Endothelial cell of umbilical vein (primary cell): Measurements from ENCODE around the gene TMEM175. TPM values are rescaled to one million over a fixed set of nuclear protein-coding genes. Genes with fewer than 3 reads are reported as not detected.

ENCODE experiments used
- BruUV-seq: library from RNA; stranded (reverse); fragments of 400-500 nt; replicated peaks from 2 replicates; lab custom pipeline; 2021; lab: Mats Ljungman, UMichigan
- CTCF ChIA-PET: fragments of 300-600, 350-600 bp; sonication (Branson Sonifier 250); formaldehyde crosslinking; loops from one replicate; lab custom pipeline; 2021; ENCODE audit warnings: antibody characterized with exemption, inconsistent platforms; lab: Charles Lee
- POLR2A ChIA-PET: fragments of 300-600, 350-600 bp; sonication (Branson Sonifier 250); formaldehyde crosslinking; loops from one replicate; lab custom pipeline; 2021; ENCODE audit warnings: antibody characterized with exemption, inconsistent platforms; lab: Charles Lee
- DNase-seq: peaks from one replicate; pipeline ENCODE4 v3.0.0-alpha.2; 2011; ENCODE audit warnings: low read depth, low spot score
- FAIRE-seq: peaks from 2 replicates; lab custom pipeline; 2011; peaks lifted over from hg19 to GRCh38; lab: Jason Lieb, UNC
- H2AFZ ChIP-seq: 2 replicates; pipeline ENCODE4 v1.6.0; 2012; ENCODE audit warnings: low read depth, low read length, control low read depth, inconsistent platforms
- H3K27ac ChIP-seq: 2 replicates; pipeline ENCODE4 v1.5.1; 2011; ENCODE audit warnings: low read depth, mild to moderate bottlenecking, control low read depth, low read length, moderate library complexity; ENCODE audit not compliant: insufficient read depth
- H3K27me3 ChIP-seq, 2 experiments: 2 replicates each; pipeline versions ENCODE4 v1.6.0 to v1.6.1; 2011; ENCODE audit warnings: low read length in 2 of 2, mixed read lengths in 1 of 2; ENCODE audit not compliant: control insufficient read depth in 2 of 2, insufficient read depth in 2 of 2
- H3K36me3 ChIP-seq, 2 experiments: 2 replicates in 1 of 2; 3 replicates in 1 of 2; pipeline ENCODE4 v1.5.1; 2011; ENCODE audit warnings: low read length in 2 of 2, mild to moderate bottlenecking in 1 of 2, moderate library complexity in 1 of 2; ENCODE audit not compliant: control insufficient read depth in 2 of 2, insufficient read depth in 2 of 2; ENCODE audit errors: extremely low read depth in 1 of 2
- H3K4me1 ChIP-seq: 3 replicates; pipeline ENCODE4 v1.5.1; 2011; ENCODE audit warnings: mild to moderate bottlenecking, low read length; ENCODE audit not compliant: control insufficient read depth, insufficient read depth; ENCODE audit errors: extremely low read depth
- H3K4me2 ChIP-seq: 2 replicates; pipeline ENCODE4 v1.6.1; 2011; ENCODE audit warnings: low read length, control low read depth, mixed read lengths; ENCODE audit not compliant: insufficient read depth
- H3K4me3 ChIP-seq, 3 experiments: fragments of 200-600 bp in 1 of 3; sonication (generic), shearing (Covaris generic) in 1 of 3; replicated peaks in 1 of 3; 2 replicates each; pipeline ENCODE4 v1.5.1; 2011 to 2016; ENCODE audit warnings: control low read depth in 3 of 3, low read length in 3 of 3, mild to moderate bottlenecking in 2 of 3, inconsistent platforms in 1 of 3, low read depth in 1 of 3, moderate library complexity in 1 of 3; ENCODE audit not compliant: insufficient read depth in 1 of 3
- H3K79me2 ChIP-seq: 2 replicates; pipeline ENCODE4 v1.6.0; 2012; ENCODE audit warnings: low read length, inconsistent platforms; ENCODE audit not compliant: control insufficient read depth, insufficient read depth
- H3K9ac ChIP-seq: replicated peaks from 2 replicates; pipeline ENCODE3; 2011; ENCODE audit warnings: low read length, control low read depth; ENCODE audit not compliant: insufficient read depth; ENCODE audit errors: extremely low read depth
- H3K9me1 ChIP-seq: replicated peaks from 3 replicates; pipeline ENCODE4 v1.6.0; 2011; ENCODE audit warnings: mild to moderate bottlenecking, low read length; ENCODE audit not compliant: control insufficient read depth, insufficient read depth; ENCODE audit errors: extremely low read depth
- H3K9me3 ChIP-seq: replicated peaks from 2 replicates; pipeline ENCODE4 v1.5.1; 2012; ENCODE audit warnings: low read length, inconsistent platforms; ENCODE audit not compliant: control insufficient read depth, insufficient read depth
- H4K20me1 ChIP-seq: replicated peaks from 2 replicates; pipeline ENCODE3; 2011; ENCODE audit warnings: mild to moderate bottlenecking, low read length; ENCODE audit not compliant: control insufficient read depth, insufficient read depth; ENCODE audit errors: extremely low read depth
- EZH2 ChIP-seq: IDR thresholded peaks from 2 replicates; pipeline ENCODE4 v1.6.1; 2012; ENCODE audit warnings: borderline replicate concordance, low read depth, mild to moderate bottlenecking, moderate library complexity, low read length, inconsistent platforms; ENCODE audit not compliant: severe bottlenecking
- FOS ChIP-seq: IDR thresholded peaks from 2 replicates; pipeline ENCODE4 v1.6.1; 2011; ENCODE audit warnings: mild to moderate bottlenecking, low read length, moderate library complexity, borderline replicate concordance; ENCODE audit not compliant: insufficient read depth
- GATA2 ChIP-seq: IDR thresholded peaks from 2 replicates; pipeline ENCODE4 v1.7.0; 2011; ENCODE audit warnings: low read depth, mild to moderate bottlenecking, moderate library complexity, mixed read lengths, low read length; ENCODE audit not compliant: insufficient read length, insufficient read depth
- JUN ChIP-seq: IDR thresholded peaks from 2 replicates; pipeline ENCODE4 v1.6.1; 2011; ENCODE audit warnings: borderline replicate concordance, low read depth; ENCODE audit not compliant: insufficient read length, insufficient read depth
- MYC ChIP-seq: IDR thresholded peaks from one replicate; pipeline ENCODE4 v1.6.1; 2011; ENCODE audit warnings: mild to moderate bottlenecking, low read depth, low read length
- POLR2A ChIP-seq: IDR thresholded peaks from 2 replicates; pipeline ENCODE4 v1.6.1; 2012; ENCODE audit warnings: low read depth, mild to moderate bottlenecking, control low read depth, low read length
- POLR2AphosphoS5 ChIP-seq: IDR thresholded peaks from 2 replicates; pipeline ENCODE4 v1.6.1; 2012; ENCODE audit warnings: low read depth, mild to moderate bottlenecking, control low read depth, low read length, moderate library complexity; ENCODE audit not compliant: insufficient read depth
- dilution Hi-C: fragments of 300-500 bp; cut with MboI; formaldehyde crosslinking; loops from one replicate; pipeline ENCODE4 v1.15.0; 2019; ENCODE audit warnings: low sequenced_read_pairs; ENCODE audit not compliant: extremely low pct_ligation_motif_present
- intact Hi-C: fragments of 100-400 bp; cut with micrococcal nuclease; formaldehyde crosslinking; loops from one replicate; pipeline ENCODE4 v1.10.0; 2022
- polyA plus RNA-seq, 4 experiments: library from polyadenylated mRNA; depleted of rRNA in 3 of 4; stranded (reverse) in 3 of 4; unstranded in 1 of 4; fragments of >200 nt; gene quantifications; 2 replicates each; pipeline versions ENCODE4 v1.2.1 to v1.2.3, GENCODE V29; 2011 to 2012; ENCODE audit warnings: missing spikeins in 1 of 4
- total RNA-seq: library from RNA; stranded (reverse); gene quantifications from 2 replicates; pipeline ENCODE4 v1.2.3, GENCODE V29; 2021
- TF ChIP-seq, protein P1 (sequence below), 2 donors: IDR thresholded peaks; 1 replicate in 1 of 2; 2 replicates in 1 of 2; pipeline ENCODE4 v1.5.1; 2011; ENCODE audit warnings: low read length in 2 of 2, mild to moderate bottlenecking in 2 of 2, moderate library complexity in 2 of 2, control low read depth in 1 of 2, inconsistent platforms in 1 of 2, low read depth in 1 of 2; ENCODE audit not compliant: insufficient read depth in 1 of 2; ENCODE audit errors: extremely low read depth in 1 of 2
- TF ChIP-seq, protein P2 (sequence below): IDR thresholded peaks from 2 replicates; pipeline ENCODE4 v1.6.1; 2011; ENCODE audit not compliant: insufficient read depth, insufficient read length

The TMEM175 gene
- total and polyA plus RNA-seq, 2 donors (not counting 3 experiments of a cell fraction or from before 2014, with no cell fraction given), result 21.9 to 80.1 TPM

DNA sequence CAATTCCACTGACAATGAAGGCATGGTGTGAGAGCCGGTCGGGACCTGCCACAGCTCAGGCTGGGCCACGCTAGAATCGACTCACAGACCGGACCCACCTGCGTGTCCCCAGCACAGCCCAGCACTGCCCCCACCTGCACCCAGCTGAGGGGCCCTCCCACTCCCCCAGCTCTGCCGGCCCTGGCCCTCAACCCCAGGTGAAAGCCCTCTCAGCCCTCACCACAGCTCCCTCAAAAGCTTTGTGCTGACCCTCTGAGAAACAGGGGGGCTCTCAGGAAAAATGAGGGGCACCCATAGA, 25.2 kb upstream of the TMEM175 start:
- no peak overlapping the region for H3K4me3 ChIP-seq
- dilution Hi-C loops, result no loop called here
- H2AFZ ChIP-seq, result no peak overlapping the region
- H4K20me1 ChIP-seq, result no peaks in the 10 kb centered on the region
- FAIRE-seq, result no peak
- peaks cover 8% of the 10 kb centered on the region for H3K4me1 ChIP-seq
- BruUV-seq, result no TSS peak
- ChIA-PET CTCF (interaction anchor here (1.5 kb wide), 1 partner anchor 10 kb away, joined by 4 read pairs; no protein-coding TSS in a partner anchor), POLR2A (no interaction called here)
- no peaks in the 10 kb centered on the region for H3K9me1 ChIP-seq
- H3K36me3 ChIP-seq, result peaks cover 4 to 17% of the 10 kb centered on the region in 2 experiments
- no peaks in the 10 kb centered on the region for H3K9me3 ChIP-seq
- H3K79me2 ChIP-seq, result peaks cover 15% of the 10 kb centered on the region
- H3K4me2 ChIP-seq, result no peak overlapping the region
- H3K27ac ChIP-seq, result no peak overlapping the region
- H3K27me3 ChIP-seq, result no peaks in the 10 kb centered on the region
- H3K9ac ChIP-seq, result no peak overlapping the region
- no peak for DNase-seq
- TF ChIP-seq POLR2AphosphoS5, result no peak
- no peak for TF ChIP-seq FOS
- TF ChIP-seq EZH2, result no peak
- no peak for TF ChIP-seq POLR2A
- TF ChIP-seq GATA2, result no peak
- TF ChIP-seq, protein P1, sequence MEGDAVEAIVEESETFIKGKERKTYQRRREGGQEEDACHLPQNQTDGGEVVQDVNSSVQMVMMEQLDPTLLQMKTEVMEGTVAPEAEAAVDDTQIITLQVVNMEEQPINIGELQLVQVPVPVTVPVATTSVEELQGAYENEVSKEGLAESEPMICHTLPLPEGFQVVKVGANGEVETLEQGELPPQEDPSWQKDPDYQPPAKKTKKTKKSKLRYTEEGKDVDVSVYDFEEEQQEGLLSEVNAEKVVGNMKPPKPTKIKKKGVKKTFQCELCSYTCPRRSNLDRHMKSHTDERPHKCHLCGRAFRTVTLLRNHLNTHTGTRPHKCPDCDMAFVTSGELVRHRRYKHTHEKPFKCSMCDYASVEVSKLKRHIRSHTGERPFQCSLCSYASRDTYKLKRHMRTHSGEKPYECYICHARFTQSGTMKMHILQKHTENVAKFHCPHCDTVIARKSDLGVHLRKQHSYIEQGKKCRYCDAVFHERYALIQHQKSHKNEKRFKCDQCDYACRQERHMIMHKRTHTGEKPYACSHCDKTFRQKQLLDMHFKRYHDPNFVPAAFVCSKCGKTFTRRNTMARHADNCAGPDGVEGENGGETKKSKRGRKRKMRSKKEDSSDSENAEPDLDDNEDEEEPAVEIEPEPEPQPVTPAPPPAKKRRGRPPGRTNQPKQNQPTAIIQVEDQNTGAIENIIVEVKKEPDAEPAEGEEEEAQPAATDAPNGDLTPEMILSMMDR (IDR thresholded peaks at IDR 0.05; ENCODE audit: extremely low read depth in 1 of 2, insufficient read depth in 1 of 2, low read depth in 1 of 2, low read length in 2 of 2), result no peak
- TF ChIP-seq MYC, result no peak
- TF ChIP-seq, protein P2, sequence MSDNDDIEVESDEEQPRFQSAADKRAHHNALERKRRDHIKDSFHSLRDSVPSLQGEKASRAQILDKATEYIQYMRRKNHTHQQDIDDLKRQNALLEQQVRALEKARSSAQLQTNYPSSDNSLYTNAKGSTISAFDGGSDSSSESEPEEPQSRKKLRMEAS, result no peak
- TF ChIP-seq JUN, result no peak
- intact Hi-C loops, result no loop called here
